Dedifferentiated amniotic fluid mesenchymal stem cell (primary cell): ENCODE measurements around the gene SULT1A2.
"Not testable (repeated sequence)": the region's sequence is repeated elsewhere in the genome, so short reads cannot be mapped to it uniquely, and the experiment has no call there.

Experiments
- DNase-seq: peaks from one replicate; pipeline ENCODE4 v3.0.0-alpha.2; 2016; ENCODE audit errors: extremely low spot score

The SULT1A2 gene

DNA sequence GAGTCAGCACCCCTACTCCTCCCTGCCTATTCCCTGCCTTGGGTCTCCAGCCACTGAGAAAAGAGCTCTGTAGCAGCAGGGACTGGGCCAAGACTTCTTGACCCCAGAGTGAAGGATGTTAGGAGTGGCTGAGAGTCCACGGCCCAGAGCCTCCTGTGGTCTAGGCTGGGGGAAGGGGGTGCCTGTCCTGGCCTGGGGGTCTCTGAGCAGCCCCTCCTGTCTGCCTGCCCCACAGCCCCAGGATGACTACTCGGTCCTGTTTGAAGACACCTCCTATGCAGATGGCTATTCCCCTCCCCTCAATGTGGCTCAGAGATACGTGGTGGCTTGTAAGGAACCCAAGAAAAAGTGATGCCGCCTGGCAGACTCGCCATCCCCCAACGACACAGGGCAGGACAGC, 5.5 kb downstream of the SULT1A2 start:
- DNase-seq, result no peak

DNA sequence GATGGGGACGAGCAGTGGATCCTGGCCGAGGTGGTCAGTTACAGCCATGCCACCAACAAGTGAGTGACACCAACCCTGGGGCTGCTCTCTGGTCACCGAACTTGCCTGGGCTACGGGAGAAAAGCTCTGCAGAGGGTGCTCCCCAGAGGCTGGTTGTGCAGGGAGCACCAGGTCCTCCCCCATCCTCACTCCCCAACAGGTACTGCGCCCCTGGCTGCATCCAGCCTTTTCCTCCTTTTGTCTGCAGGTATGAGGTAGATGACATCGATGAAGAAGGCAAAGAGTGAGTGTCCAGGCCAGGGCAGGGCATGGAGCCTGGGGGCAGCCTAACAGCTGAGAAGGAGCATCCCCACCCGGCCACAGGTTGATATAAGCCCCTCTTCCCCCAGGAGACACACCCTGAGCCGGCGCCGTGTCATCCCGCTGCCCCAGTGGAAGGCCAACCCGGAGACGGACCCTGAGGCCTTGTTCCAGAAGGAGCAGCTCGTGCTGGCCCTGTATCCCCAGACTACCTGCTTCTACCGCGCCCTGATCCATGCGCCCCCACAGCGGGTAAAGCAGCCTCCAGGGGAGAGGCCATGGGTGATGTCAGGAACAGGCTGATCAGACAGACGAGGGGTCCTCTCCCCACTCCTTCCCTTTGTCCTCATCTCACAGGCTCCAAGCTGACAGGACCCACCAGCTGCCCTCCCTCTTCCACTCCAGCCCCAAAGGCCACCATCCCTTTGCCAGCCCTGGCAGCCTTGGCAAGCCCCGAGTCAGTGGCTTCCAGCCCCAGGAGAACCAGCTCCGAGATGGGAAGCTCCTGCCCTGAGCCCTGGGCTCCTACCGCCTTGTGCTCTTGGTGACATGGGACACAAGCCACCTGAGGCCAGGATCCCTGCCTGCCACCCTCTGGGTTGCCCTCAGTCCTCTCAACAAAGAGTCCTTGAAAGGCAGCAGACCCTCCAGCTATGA, 6.2 kb downstream of the SULT1A2 start:
- DNase-seq, result no peak

DNA sequence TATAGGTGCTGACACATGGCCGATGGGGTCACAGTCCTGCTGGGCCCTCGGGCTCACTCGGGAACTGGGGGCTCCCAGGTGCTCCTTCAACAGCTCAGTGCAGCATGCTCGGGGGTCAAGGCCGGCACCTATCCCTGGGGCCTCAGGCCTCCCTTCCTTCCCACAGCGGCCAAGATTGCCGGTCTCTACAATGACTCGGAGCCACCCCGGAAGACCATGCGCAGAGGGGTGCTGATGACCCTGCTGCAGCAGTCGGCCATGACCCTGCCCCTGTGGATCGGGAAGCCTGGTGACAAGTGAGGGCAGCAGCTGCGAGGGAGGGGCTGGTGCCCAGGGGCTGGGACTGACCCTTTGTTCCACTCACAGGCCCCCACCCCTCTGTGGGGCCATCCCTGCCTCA, 6.9 kb downstream of the SULT1A2 start:
- no peak for DNase-seq

DNA sequence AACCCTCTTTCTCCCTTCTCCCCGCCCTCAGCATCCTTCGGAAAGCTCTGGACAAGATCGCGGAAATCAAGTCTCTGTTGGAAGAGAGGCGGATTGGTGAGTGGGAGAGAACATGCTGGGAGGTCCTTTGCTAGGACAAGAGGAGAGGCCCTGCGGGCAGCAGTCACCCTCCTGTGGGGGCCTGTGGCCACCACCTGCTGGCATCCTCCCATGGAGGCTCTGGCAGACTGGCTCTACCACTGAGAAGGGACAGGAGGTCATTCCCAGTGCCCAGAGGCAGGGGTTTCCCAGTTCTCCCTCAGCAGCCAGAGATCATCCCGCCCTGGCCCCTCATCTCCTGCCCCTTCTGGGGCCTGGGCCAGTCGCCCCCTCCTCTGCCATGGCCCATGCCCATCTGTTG, 7.8 kb downstream of the SULT1A2 start:
- no peak for DNase-seq

DNA sequence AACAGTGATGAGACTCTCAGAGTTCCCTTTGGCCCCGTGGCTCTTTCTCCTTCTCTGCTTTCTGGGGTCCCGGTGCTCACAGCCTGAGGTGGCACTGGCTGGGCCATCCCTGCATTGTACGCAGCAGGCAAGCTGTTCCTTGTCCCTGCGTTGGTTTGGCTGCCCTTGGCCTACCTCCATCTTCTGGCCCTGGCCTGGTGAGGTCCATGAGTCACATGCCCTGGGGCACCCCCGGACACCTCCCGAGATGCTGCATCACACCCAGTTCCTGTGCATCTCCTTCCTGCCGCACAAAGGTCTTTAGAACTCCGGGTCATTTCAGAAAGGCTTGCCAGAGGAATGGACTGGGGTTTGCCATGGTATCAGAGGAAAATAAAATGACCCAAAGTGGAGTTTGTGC, 9.5 kb downstream of the SULT1A2 start:
- DNase-seq, result no peak

DNA sequence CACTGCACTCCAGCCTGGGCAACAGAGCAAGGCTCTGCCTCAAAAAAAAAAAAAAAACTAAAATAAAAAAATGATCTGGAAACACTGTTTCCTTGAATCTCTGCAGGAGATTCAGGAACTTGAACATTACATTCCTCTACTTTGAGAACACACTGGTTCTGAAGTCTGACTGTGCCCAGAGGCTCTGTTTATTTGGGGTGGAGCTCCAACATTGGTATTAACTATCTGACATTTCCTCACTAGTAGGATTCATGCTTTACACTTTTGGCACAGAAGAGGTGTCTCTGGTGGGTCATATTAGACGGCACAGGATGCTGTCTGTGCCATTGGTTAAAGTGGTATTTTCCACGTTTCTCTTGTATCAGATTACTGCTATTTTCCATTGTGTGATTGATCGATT, 10.4 kb downstream of the SULT1A2 start:
- DNase-seq, result no peak

DNA sequence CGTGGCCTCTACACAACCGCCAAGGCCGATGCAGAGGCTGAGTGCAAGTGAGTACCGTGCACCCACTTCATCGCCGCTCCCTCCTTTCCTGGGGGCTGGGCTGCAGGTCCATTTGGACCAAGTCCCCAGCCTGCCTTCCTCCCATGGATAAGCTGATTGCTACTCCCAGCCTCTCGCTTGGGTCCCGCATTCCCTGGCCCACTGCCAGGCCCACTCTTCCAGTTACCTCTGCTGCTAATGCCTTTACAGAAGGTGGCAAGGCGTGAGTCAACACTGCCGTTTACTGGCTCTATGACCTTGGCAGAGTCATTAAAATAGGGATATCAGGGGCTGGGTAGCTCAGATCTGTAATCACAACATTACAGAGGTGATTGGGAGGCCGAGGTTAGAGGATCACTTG, 11.2 kb downstream of the SULT1A2 start:
- DNase-seq, result no peak

DNA sequence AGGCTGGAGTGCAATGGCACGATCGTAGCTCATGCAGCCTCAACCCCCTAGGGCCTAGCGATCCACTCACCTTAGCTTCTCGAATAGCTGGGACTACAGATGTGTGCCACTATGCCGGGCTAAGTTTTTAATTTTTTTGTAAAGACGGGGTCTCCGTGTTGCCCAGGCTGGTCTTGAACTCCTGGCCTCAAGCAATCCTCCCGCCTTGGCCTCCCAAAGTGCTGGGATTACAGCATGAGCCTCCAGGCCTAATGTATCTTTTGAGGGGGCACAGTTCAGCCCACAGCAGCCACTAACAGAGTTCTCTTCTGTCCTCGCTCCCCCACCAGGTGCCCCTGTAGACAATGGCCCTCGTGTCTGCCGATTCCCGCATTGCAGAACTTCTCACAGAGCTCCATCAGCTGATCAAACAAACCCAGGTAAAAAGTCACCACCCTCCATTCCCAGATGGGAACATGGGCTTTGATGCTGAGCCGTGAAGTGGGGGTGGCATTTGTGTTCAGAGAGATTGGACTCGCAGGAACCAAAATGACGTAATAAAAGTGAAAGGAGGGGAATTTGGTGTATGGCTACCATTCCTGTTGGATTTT, 16.0 kb downstream of the SULT1A2 start:
- no peak for DNase-seq

DNA sequence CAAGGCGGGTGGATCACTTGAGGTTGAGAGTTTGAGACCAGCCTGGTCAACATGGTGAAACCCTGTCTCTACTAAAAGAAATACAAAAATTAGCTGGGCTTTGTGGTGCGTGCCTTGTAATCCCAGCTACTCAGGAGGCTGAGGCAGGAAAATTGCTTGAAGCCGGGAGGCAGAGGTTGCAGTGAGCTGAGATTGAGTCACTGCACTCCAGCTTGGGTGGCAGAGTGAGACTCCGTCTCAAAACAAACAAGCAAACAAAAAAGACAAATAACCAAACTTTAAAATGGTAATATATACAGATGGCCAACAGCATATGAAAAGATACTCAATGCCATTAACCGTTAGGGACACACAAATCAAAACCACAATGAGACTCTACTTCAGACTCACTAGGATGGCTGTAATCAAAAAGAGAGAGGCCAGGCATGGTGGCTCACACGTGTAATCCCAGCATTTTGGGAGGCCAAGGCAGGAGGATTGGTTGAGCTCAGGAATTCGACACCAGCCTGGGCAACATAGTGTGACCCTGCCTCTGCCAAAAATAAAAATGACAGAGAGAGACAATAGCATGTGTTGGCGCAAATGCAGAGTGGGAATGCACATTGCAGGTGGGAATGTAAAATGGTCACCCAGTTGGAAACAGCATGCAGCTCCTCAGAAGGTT, 21.3 kb downstream of the SULT1A2 start:
- DNase-seq, result no peak

DNA sequence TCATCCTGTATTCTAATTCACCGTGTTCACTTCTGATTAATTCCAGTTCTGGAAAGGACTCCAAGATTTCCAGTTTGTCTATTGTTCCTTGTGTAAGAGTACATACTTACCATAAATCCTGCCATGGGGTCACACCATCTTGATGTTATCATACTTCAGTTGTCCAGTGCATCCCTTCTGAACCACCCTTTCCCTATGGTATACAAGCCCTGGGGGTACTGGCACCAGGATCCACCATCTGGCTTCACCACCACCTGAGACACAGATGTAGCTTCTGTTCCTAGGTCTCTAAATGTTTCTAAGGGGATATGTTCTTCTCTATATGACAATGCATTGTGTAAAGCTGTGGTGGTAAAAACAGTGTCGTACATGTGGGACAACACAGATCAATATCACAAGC, 21.9 kb downstream of the SULT1A2 start:
- no peak for DNase-seq

DNA sequence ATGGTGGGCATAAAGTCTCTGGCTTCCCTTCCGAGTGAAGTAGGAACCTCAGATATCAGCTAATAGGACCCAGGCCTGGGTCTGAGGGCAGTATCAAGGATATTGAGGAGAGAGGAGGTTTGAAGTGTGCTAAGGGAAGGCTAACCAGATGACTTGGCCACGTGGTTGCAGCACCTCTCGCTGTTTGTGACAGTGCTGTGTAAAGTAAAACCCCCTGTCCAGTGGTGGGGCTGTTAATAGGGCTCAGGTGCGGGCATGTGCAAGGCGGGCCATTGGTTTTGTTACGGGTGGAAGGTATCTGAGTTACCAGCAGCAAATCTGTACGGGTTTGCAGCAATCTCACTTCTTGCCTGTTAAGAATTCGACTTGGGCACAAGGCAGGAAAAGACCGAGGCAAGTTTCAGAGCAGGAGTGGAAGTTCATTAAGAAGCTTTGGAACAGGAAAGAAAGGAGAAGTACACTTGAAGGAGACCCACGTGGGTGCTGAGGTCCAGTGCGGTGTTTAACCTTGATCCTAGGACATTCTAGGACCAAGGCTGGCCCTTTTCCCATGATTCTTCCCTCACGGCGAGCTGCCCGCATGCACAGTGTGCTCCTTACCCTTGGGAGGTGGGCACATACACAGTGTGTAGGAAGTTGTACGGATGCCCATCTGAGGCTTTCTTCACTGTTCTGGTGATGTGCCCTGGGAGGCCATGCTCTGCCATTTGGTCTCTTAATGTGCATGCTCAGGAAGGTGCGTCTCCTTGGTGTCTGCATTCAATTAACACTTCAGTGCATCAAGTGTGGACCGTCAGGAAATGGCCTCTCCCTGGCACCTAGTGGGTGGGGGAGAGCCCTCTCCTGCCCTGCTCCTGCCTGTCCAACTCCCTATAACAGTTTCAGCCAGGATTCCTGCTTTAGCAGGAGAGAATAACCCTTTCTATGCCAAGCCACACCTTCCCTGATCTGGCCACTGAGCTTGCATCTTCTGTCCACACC, 22.8 kb downstream of the SULT1A2 start:
- DNase-seq, result no peak

DNA sequence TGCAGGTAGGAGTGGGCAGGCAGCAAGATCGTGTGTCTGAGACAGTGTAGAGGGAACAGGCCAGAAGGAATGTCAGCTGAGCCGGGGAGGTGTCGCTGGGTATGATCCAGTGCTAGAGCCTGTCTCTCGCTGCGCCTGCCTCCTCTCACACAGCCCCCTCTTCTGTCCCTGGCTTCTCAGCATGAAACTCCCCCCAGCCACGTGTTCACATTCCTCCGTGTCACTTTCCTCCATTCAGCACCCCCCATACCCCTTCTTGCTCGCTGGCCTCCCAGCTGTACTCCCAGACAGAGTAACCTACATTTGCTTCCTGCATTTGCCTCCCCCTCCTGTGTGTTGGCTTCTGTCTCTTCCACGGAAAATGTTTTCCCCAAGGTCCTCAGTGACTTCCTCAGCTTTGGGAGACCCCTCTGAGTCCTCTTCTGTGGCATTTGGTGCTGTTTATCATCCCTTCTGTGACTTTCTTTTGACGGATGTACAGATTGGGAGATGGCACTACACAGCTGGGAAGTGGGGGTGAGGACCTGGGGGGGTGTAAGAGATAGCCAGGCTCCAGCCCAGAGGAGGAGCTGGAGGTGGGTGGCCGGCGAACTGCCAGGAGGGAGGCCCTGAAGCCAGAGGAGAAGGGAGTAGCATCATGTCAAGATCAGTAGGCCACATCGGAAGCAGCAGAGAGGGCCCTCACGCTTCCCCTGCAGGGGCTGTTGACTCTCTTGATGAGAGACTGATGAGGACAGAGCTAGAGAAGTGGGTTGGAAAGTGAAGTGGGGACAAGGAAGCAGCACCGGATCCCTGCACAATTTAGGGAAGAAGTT, 23.9 kb downstream of the SULT1A2 start:
- no peak for DNase-seq

DNA sequence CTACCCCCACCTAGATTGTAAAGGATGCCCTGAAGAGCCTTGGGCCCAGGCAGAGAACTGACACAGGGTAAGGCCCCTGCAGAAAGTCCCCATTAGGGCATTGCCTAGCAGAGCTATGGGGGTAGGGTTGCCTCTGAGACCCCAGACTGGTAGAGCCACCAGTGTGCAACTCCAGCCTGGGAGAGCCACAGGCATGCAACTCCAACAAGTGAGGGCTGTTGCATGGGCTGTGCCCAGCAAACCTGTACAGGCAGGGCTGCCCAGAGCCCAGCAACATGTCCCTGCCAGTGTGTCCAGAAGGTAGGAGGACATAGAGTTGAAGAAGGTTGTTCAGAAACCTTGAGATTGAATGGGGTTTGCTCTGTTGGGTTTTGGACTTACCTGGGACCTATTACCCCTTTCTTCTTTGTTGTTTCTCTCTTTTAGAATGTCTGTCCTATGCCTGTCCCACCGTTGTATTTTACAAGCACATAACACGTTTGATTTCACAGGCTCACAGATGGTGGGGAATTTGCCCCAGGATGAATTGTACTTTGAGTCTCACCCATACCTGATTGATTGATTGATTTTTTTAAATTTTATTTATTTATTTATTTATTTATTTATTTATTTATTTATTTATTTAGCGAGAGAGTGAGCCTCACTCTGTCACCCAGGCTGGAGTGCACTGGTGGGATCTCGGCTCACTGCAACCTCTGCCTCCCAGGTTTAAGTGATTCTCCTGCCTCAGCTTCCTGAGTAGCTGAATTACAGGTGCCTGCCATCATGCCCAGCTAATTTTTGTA, 26.7 kb downstream of the SULT1A2 start:
- DNase-seq, result no peak

DNA sequence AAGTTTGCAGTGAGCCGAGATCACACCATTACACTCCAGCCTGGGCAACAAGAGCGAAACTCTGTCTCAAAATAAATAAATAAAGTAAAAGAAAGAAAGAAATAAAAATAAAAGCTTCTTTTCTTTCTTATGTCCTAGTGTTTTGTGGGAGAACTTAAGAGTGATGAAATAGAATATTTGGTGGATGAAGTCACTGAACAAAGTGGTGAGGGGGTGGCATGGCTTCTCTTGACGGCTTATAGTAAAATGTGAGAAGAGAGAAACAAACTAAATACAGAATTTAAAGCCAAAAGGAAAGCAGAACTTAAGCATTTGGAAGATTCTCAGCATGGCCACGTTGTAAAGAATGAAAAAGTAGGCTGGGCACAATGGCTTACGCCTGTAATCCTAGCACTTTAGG, 27.8 kb downstream of the SULT1A2 start:
- no peak for DNase-seq

DNA sequence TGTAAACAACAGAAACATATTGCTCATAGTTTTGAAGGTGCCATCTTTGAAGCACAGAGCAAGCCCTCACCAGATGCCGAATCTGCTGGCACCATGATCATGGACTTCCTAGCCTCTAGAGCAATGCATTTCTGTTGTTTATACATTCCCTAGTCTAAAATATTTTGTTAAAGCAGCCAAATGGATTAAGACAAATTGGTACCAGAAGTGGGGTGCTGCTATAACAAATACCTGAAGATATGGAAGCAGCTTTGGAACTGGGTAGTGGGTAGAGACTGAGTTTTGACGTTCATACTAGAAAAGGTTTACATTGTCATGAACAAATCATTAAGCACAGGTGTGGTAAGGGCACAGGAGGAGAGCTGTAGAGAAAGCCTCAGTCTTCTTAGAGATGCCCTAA, 29.6 kb downstream of the SULT1A2 start:
- no peak for DNase-seq

DNA sequence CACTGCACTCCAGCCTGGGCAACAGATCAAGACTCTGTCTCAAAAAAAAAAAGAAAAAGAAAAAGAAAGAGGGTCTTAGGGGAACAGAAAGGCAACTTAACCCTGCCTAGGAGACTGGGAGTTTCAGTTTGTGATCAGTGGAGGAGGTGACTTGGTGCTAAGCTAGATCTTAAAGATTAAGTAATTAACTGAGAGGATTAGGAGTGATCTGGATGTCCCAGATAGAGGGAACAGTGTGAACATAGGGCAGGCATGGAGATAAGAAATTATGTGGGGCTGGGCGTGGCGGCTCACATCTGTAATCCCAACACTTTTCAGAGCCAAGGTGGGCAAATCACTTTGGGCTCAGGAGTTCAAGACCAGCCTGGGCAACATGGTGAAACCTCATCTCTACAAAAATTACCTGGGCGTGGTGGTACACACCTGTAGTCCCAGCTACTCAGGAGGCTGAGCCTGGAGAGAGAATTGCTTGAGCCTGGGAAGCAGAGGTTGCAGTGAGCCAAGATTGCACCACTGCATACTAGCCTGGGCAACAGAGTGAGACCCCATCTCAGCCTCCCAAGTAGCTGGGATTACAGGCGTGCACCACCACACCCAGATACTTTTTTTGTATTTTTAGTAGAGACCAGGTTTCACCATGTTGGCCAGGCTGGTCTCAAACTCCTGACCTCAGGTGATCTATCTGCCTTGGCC, 30.5 kb downstream of the SULT1A2 start:
- DNase-seq, result not testable (repeated sequence)

DNA sequence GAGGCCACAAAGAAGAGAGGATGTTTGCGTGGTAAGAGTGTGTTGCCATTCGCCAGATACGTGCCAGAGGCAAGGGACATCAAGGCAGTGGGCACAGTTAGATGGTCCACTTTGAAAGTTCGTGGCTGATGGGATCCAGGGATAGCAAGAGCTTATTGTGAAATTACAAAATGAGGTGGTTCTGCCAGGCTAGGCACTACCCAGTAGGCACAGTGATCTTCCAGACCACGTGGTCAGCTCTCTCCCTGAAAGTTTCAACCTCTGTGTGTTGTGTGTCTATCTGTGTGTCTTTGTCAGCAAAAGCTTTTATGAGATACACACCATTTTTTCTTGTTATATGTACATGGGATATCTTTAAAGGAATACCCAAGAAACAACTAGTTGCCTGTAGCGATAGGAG, 33.6 kb downstream of the SULT1A2 start:
- DNase-seq, result no peak

DNA sequence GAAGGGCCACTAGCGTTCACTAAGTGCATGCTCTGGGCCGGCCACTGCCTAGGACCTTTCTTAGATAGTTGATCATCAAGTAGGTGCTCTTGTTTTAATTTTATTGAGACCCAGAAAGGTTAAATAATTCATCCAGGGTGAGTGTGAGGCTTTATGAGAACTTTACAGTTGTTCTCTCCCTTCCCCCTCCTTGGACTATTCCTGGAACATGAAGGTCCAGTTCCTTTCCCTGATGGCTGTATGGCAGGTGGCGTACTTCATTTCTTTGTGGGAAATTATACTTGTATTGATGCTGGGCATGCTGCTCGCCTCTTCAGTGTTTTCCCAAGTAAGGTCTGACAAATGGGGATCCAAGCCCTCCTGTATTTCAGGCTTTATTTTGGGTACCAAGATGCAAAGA, 34.7 kb downstream of the SULT1A2 start:
- no peak for DNase-seq

DNA sequence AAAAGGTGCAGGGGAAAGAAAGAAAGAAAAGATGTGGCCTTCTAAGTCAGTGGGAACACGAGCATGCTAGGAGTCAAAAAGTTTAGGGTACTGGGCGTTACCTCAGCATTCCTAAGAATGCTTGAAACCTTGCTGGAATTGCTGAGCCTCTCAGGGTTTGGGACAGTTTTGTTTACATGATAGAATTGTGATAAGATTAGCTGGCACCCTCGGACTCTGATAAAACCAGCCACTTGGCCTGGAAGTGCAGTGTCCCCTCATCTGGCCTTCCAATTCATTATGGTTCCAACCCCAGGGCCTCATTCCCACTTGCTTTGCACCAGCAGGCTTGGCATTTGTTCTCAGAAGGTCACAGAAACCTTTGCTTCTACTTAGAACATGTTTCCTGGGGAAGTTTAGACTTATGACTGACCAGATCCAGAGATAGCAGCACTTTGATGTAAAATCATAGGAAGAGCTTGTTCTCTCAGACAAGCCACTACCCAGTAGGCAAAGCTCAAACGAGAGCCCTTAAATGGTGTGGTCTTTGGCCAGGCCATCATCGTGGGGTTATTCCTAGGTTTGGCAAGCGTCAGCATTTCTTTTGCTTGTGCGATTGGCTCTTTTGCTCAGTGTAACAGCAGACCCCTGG, 35.2 kb downstream of the SULT1A2 start:
- DNase-seq, result no peak
